ENCODE results near the gene UNC13D.

DNA sequence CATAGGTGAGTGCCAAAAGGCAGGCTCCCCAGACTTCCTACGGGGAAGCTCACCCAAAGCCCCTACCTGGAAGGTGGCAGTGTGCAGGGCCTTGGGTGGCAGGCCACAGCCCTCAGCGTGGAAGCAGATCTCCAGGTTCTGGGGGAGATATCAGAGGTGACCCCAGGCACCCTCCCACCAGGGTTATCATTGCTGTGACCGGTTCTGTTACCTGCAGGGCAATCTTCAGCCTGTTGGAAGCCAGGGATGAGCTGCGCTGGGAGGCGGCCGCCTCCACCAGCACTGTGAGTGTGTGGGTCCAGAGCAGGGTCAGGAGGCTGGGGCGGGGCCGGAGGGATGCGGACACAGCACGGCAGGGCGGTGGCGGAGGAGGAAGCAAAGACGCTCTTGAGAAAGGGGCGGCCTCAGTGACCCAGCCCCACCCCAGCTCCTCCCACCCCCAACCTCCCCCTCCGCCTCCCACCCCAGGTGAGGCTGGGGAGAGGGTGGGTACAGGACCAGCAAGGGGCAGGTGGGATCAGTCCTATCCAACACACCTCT, 13.1 kb downstream of the UNC13D start:
- TF ChIP-seq, protein P1, sequence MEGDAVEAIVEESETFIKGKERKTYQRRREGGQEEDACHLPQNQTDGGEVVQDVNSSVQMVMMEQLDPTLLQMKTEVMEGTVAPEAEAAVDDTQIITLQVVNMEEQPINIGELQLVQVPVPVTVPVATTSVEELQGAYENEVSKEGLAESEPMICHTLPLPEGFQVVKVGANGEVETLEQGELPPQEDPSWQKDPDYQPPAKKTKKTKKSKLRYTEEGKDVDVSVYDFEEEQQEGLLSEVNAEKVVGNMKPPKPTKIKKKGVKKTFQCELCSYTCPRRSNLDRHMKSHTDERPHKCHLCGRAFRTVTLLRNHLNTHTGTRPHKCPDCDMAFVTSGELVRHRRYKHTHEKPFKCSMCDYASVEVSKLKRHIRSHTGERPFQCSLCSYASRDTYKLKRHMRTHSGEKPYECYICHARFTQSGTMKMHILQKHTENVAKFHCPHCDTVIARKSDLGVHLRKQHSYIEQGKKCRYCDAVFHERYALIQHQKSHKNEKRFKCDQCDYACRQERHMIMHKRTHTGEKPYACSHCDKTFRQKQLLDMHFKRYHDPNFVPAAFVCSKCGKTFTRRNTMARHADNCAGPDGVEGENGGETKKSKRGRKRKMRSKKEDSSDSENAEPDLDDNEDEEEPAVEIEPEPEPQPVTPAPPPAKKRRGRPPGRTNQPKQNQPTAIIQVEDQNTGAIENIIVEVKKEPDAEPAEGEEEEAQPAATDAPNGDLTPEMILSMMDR (conservative IDR thresholded peaks at IDR 0.05; ENCODE audit: low read depth, low read length), result no peak
- TF ChIP-seq POLR2A (IDR thresholded peaks at IDR 0.05; ENCODE audit: low read depth, low read length), result no peak
- TF ChIP-seq RCOR1 (IDR thresholded peaks at IDR 0.05; ENCODE audit: insufficient replicate concordance, low read length), result no peak

Measured in IMR-90 (cell line).